Activated CD4-positive, alpha-beta T cell treated with anti-CD3 and anti-CD28 coated beads for 4 hours (primary cell): ENCODE data around the gene KIAA1755.
"Not testable (repeated sequence)": the region's sequence is repeated elsewhere in the genome, so short reads cannot be mapped to it uniquely, and the experiment has no call there.

ENCODE experiments used
- DNase-seq, 2 donors: peaks; one replicate each; pipeline ENCODE4 v3.0.0-alpha.2; 2020

Gene KIAA1755

DNA sequence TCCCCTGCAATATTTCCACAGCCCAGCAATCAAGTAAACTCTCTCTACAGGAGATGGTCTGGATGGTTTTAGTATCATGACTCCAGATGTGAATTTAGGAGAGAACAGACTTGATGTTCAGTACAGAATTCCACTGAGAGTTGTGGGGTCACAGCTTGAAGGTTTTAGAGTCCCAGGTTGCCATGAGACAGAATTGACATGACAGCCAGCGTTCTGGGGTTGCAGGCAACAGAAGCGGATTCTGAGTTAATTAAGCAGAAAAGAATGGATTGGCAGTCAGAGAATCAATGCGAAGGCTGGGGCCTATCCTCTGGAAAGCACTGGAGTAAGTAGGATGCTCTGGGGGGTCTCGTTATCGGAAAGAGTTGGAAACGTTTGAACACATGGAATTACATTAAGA lies 2.4 kb upstream of the KIAA1755 start:
- DNase-seq, result no peak

DNA sequence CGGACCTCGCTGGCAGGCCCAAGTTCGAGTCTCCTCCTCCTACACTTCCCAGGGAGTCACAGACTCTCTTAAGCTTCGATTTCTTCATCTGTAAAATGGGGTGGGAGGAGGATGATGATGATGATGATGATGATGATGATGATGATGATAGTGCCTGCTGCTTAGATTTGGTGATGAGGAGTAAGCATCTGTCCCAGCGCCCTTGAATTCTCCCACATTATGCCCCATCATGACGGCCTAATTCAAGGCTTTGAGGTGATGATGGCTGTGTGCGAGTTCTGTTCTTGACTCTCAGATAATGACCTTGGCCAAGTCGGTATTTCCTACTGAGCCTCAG lies 487 bp upstream of the KIAA1755 start:
- DNase-seq, result no peak

DNA sequence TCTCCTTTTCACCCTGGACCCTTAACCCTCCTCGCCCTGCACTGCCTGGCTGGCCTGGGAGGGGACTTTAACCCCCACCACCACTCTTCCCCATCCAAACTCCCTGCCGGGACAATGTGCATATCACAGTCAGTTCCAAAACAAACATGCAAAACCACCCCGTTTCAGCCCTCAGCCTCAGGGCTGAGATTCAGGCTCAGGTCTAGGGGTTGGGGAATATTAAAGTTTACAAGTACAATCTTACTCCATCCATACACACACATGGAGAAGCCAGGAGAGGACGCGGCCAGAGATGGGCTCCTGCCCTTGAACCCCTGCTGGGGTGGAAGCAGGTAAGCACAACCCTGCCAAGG lies 534 bp downstream of the KIAA1755 start:
- no peak for DNase-seq

DNA sequence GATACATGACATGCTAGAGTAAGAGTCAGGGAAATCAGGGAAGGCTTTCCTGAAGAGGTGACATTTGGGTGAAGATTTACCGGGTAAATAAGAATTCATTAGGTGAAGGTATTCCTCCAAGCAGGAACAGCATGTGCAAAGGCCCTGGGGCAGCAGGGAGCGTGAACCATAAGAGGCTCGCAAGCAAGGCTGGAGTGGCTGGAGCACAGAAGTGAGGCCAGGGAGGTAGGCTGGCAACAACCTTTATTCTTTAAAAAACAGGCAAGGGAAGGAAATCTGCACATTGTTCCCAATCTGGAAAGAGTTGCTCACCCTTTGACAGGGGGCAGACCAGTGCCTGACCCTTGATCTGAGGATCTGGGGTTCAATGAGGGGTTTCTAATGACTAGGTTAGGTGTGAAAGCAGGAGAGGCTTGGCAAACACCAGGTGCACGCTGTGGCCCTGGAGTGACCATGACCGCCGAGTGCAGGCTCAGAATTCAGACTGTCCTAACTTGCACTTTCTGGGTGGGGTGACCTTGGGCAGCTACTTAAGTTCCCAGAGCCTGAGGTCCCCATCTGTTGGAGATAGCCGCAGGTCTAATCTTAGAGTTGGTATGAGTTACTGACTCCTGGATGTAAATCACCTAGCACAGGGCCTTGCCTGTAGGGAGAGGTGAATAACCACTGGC lies 1.9 kb downstream of the KIAA1755 start:
- DNase-seq, result no peak

DNA sequence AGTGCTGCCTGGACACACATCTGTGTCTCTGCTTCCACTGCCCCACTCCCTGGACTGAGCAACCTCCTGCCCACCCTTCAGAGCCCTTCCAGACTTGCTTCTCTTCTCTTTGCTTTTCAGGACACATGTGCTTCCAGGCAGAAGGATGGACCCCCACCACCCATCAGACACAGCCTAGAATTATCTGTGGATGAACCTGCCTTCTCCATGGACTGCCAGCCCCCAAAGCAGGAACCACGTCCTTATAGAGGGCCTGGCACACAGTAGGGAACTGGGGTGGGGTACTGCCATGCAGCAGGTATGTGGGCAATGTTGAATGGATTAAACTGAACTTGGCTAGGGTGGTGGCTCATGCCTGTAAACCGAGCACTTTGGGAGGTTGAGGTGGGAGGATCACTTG lies 3.6 kb downstream of the KIAA1755 start:
- DNase-seq, result no peak

DNA sequence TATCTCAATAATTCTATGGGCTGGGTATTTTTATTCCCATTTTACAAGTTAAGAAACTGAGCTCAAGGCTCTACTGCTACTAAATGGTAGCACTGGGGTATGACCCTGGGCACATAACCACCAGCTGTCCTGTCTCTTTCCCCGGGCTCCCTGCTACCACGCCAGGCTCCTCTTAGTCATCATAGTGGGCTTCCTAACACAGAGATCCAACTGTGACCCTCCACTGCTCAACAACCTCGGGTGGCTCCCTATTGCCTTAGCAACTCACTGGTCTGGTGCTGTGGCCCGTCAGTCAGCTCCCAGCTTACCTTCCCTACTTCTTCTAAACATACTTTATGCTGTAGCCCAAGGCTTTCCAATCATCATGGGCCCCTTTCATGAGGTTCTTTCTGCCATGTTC lies 4.5 kb downstream of the KIAA1755 start:
- no peak for DNase-seq

DNA sequence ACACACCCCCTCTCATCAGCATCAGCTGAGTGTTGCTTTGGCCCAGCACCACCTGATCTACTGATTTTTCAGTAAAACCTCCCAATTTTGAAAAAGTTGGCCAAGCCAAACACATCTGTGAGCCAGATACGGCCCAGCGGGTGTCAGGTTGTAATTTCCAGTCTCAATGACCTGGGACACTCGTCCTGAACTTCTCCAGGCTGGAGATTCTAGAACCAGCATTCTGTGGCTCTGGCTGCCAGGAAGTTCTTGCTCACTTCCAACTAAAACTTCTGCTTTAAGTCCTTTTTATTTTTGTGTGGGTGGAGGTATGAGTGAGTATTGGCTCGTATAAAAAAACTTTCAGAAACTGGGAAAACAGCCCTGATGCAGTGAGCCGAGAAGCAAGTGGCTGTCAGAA lies 5.1 kb downstream of the KIAA1755 start:
- DNase-seq, result no peak

DNA sequence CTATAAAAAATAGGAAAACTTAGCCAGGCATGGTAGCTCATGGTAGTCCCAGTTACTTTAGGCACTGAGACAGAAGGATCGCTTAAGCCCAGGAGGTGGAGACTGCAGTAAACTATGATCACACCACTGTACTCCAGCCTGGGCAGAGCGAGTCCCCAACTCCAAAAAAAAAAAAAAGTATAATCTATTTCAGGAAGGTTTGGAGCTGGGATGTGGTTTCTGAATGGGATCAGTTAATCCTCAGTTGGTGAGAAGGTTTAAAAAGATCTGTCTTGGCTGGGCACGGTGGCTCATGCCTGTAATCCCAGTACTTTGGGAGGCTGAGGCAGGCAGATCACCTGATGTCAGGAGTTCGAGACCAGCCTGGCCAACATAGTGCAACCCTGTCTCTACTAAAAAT lies 5.9 kb downstream of the KIAA1755 start:
- not testable (repeated sequence) for DNase-seq

DNA sequence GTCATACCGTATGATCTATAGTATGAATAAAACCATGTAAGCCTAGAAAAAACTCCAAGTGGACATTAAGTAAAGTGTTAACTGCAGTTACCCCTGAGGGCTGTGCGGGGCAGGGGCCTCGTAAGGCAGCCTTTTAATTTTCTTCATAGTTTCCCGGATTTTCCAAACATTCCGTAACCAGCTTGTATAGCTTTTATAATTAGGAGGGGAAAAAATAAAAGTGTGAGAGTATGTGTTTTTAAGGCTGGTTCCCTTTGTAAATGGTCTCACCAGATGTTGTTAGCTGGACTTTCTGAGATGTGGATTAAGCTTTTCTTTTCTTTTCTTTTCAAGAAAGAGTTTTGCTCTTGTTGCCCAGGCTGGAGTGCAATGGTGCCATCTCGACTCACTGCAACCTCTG lies 7.0 kb downstream of the KIAA1755 start:
- DNase-seq, result no peak

DNA sequence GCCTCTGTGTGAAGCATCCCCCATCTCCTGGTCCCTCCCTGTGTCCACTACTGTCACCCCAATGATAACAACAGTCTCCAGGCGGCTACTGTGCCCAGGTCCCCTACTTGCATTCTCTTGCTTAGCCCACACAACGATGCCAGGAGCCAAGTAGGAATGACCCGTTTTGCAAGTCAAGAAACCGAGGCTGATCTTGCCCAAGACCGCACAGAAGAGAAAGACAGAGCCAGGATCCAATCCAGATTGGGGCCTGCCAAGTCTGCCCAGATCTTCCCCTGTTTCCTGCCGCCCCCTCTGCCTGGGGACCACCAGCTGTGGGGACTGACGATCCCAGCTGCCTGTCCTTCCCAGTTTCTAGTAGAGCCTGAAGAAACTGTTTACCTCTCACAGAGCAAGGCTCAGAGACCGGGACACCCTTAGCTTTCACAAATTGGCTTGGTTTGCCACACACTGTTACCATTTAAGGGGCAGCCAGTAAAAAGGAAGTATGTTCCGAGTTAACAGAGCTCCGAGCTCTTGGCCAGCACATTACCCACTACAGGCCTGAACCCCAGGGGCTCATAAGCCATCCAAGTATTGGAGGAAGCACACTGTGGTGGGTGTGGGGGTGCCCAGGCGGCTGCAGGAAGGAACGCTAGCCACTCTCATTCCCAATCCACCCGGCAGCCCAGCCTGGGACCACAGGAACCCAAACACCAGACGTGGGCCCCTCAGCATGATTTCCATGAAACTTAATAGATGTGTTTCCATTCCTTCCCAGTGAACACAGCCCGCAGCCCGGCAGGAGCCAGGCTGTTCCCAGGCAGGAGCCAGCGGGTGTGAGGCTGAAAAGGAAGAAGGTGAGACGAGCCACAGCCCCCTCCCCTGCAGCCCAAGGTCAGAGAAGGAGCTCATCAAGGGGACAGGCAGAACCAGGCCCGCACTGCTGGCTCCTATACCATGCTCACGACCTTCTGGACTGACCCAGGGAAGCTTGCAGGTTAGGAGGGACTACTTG lies 7.9 kb downstream of the KIAA1755 start:
- DNase-seq, result no peak

DNA sequence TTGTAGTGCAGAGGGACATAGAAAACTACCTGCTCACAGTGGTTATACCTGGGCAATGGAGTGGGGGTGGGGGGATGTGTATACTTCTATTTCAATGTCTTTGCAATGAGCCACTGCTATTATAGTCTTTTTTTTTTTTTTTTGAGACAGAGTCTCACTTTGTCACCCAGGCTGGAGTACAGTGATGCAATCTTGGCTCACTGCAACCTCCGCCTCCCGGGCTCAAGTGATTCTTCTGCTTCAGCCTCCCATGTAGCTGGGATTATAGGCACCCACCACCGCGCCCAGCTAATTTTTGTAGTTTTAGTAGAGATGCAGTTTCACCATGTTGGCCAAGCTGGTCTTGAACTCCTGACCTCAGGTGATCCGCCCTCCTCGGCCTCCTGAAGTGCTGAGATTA lies 9.1 kb downstream of the KIAA1755 start:
- DNase-seq, result not testable (repeated sequence)

DNA sequence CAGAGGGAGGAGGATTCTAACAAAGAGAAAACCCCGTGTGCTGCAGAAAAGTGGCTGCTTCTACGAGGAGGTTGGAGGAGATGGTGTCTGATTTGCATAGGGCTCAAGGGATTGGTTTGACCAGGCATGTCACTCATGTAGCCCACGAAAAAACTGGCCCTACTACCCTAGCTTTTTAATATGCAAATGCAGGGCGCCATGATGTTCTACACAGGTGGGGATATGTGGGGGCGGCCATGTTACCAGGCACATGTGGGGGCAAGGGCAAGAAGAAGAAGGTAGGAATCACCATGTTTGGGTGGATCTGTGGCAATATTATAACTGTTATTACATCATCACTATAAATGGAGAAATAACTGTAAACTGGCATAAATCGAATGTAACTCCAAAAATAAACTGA lies 9.9 kb downstream of the KIAA1755 start:
- no peak for DNase-seq

DNA sequence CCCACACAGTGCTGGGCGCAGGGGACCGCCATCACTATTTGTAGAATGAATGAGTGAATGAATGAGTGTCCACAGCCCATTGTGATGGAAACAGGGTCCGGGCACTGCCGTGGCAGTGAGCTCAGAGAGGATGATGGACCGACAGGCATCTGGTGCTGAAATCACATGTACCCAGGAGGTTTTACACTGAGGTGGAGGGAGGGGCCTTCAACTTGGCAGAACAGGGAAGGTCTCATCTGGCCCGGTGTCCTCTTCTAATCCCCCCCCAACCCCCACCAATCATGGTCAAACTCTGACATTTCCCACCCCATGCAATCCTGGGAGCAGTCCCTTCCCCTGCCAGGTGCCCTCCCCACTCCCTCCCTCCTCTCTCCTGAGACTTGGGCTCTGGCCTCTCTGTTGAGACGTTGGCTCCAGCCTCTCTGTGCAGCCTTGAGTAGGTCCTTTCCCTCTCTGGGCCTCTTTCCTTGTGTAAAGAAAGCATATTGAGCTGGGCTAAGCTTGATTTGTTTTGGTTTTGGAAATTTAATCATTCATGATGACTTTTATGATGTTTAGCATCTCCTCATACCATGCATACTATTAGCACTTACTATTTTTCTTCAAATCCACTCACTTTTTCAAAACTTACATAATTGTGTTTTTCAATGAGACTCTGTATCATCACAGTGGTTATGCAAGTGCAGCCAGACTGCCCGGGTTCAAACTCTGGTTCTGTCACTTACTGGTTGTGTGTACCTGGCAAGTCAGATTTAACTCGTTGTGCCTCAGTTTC lies 10.8 kb downstream of the KIAA1755 start:
- no peak for DNase-seq

DNA sequence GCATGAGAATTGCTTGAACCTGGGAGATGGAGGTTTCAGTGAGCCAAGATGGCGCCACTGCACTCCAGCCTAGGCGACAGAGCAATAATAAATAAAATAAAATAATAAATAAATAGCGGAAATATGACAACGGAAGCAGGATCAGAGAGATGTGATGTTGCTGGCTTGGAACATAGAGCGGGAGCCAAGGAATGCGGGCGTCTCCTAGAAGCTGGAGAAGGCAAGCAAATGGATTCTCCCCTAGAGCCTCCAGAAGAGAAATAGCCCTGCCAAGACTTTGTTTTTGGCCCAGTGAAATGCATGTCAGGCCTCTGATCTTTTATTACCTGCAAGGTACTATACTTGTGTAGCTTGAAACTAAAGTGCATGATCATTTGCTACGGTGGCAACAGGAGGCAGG lies 12.4 kb downstream of the KIAA1755 start:
- no peak for DNase-seq

DNA sequence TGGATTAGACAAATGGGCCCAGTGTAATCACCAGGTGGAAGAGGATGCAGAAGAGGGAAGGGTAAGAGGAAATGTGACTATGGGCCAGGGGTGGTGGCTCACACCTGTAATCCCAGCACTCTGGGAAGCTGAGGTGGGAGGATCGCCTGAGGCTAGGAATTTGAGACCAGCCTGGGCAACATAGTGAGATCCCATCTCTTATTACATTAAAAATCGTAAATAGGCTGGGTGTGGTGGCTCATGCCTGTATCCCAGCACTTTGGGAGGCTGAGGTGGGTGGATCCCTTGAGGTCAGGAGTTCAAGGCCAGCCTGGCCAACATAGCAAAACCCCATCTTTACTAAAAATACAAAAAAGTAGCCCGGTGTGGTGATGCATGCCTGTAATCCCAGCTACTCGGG lies 12.8 kb downstream of the KIAA1755 start:
- DNase-seq, result not testable (repeated sequence)

DNA sequence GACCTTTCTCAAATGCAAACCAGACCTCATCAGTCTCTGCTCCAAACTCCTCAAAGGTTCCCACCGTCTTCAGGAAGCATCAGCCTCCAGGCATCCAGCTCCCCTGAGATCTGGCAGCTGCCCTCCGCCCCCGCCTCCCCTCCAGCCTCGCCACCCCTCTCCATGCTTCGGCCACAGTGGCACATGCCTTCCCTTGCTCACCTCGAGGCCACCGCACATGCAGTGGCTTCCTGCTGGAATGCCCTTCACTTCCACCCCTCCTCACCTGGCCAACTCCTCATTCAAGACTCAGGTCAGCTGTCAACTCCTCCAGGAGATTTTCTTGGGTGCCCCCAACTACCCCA lies 13.4 kb downstream of the KIAA1755 start:
- DNase-seq, result no peak

DNA sequence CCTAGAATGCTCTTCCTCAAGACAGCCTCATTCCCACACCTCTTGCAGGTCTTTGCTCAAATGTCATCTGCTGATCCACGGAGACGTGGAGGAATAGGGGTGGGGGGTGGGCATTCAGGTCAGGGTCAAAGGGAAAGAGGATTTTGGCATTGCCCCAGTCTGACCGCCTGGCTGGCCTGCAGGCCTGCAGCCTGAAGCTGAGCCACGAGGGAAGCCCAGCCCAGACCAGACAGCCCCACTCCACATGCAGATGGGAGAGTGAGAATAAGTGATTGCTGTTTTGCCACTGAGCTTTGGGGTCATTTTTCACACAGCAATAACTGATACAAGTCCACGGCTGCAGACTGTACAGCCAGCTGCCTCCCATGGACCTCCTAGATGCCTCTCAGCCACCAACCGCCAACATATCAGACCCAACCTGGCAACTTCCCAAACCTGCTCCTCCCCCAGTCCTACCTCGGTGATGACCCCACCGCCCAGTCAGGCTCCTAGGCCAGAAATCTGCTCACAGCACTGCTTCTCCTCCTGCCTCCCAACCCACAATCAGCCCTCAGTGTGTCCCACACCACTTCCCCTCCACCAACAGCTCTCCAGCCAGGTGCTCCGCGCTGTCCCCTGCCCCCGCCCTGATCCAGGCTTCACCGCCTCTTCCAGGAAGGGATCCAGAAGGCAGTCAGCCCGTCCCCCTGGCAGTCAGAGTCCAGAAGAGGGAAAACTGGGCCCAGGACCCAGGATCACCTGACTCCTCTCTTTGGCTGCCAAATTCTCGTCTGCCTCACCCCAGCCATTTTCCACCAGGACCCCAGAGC lies 14.0 kb downstream of the KIAA1755 start:
- DNase-seq, result no peak

DNA sequence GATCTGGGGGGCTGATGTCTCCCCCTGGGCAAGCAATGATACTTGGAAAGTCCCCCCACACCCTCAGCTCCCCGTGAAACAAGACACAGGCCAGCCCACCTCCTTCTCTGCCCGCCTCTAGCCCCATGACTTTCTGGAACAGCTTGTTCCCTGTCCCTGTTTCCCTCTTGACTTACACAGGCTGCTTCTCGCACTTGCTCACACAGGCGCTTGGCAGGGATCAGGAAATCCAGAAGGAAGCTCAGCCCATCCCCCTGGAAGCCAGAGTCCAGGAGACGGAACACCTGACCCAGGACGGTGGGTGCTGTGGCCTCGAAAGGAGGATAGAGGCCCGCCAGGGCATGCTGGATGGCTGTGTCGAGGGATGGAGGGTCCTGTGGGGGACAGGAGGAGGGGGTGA lies 14.8 kb downstream of the KIAA1755 start:
- DNase-seq, result no peak

DNA sequence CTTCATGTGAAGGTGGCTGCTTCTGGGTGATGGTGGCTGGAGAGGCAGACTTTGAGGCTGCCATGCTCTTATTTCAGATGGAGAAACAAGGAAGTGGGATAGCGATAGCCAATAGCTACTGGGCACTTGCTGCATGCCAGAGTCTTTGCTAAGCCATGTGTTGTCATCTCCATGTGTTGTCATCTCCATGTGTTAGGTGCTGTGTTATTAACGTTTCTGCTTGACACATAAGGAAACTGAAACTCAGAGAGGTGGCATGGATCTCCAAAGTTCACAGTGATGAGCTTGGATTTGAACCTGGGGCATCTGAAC lies 16.9 kb downstream of the KIAA1755 start:
- no peak for DNase-seq

DNA sequence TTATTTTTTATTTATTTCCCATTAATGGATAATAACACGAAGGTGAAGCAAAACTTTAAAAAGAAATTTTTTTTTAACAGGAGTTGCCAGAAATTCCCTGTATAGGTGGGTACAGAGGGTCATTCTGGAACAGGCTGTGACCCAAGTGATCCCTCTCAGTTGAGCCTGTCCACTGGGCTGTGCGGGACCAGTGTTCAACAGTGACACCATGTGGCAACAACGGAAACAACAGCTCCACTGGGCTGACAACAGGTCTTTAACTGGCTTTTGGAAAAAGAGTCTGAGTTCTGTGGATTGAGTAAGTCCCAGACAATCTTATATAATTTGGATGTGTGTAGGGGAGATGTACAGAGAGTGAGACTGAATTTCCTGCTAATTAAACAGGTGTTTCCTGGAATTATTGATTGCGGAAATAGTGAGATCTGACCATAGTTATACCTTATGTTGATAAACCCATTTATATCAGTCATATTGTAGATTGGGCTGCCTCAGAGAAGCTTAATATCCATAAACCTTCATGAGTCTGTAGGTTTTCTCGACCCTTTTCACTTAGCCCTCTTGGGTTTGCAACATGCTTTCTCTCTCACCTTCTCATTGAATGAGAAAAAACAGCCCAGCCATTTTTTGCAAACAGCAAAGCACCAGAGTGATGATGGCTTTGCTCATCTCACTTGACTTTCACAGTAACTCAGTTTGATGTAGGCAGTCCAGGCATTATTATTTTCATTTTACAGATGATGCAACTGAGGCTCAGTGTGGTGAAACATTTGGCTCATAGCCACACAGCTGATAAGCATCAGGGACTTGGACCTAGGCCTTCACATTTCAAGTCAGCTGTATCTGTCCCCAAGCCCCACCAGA lies 17.5 kb downstream of the KIAA1755 start:
- no peak for DNase-seq

DNA sequence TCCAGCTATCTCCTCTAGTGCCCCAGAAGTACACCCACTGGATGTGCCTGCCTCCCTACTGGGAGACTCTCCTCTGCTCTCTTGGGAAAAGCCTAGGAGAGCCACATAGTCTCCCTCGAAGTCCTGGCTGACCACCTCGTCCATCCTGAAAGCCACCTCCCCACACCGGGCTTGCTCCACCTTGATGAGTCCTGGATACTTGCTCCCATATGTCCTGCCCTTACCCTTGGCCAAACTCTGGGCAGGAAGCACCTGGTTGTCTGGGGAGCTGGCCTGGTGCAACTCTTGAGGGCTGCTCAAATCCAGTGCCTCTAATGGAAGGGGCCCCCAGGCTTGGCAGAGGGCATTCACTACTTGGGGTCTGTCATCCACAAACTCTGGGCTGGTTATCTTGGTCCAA lies 19.3 kb downstream of the KIAA1755 start:
- DNase-seq, result no peak

DNA sequence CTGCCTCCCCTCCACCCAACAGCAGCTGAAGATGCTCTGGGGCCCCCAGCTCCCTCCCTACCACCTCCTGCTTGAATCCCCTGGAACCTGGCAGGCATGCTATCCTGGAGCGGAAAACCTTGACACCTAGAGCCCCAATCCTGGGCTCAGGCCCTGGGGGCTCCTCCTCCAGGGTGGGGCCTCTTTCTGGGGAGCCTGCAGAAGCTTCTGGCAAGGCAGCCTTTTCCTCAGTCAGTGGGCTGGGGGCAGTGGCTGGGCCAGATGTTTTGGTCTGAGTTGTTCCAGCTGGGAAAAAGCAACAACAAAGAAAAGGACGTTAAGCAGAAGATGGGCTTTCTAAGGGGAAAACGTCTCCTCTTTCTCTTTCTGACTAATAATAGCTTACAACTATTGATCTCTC lies 21.1 kb downstream of the KIAA1755 start:
- no peak for DNase-seq
